ENCODE results near the gene TNC.

The TNC gene

GRCh38 chr9:115000217-115000639, 117.7 kb downstream of the TNC start:
- no peak overlapping the region for H3K4me3 ChIP-seq (ENCODE audit: control insufficient read depth, low read depth, low read length)
- TF ChIP-seq CTCF (IDR thresholded peaks at IDR 0.05; ENCODE audit: control insufficient read depth, insufficient read depth, low read depth, low read length, missing control alignments) = no peak
- no peak for DNase-seq (ENCODE audit: low read depth)

- no peak overlapping the region for H3K4me3 ChIP-seq (ENCODE audit: control insufficient read depth, low read depth, low read length)
- no peak for TF ChIP-seq CTCF (IDR thresholded peaks at IDR 0.05; ENCODE audit: control insufficient read depth, insufficient read depth, low read depth, low read length, missing control alignments)
- DNase-seq (ENCODE audit: low read depth) = no peak
These were observed 119.6 kb downstream of the TNC start for GRCh38 chr9:114998326-114998725.

GRCh38 chr9:114995681-114996221, 122.2 kb downstream of the TNC start:
- TF ChIP-seq CTCF (IDR thresholded peaks at IDR 0.05; ENCODE audit: control insufficient read depth, insufficient read depth, low read depth, low read length, missing control alignments) = no peak
- no peak overlapping the region for H3K4me3 ChIP-seq (ENCODE audit: control insufficient read depth, low read depth, low read length)
- no peak for DNase-seq (ENCODE audit: low read depth)

GRCh38 chr9:114994768-114995167, 123.2 kb downstream of the TNC start:
- H3K4me3 ChIP-seq (ENCODE audit: control insufficient read depth, low read depth, low read length) = no peak overlapping the region
- no peak for TF ChIP-seq CTCF (IDR thresholded peaks at IDR 0.05; ENCODE audit: control insufficient read depth, insufficient read depth, low read depth, low read length, missing control alignments)
- no peak for DNase-seq (ENCODE audit: low read depth)

GRCh38 chr9:114991861-114992260, 126.1 kb downstream of the TNC start:
- no peak for TF ChIP-seq CTCF (IDR thresholded peaks at IDR 0.05; ENCODE audit: control insufficient read depth, insufficient read depth, low read depth, low read length, missing control alignments)
- no peak overlapping the region for H3K4me3 ChIP-seq (ENCODE audit: control insufficient read depth, low read depth, low read length)
- DNase-seq (ENCODE audit: low read depth) = no peak

GRCh38 chr9:114990901-114991300, 127.1 kb downstream of the TNC start:
- no peak for TF ChIP-seq CTCF (IDR thresholded peaks at IDR 0.05; ENCODE audit: control insufficient read depth, insufficient read depth, low read depth, low read length, missing control alignments)
- no peak overlapping the region for H3K4me3 ChIP-seq (ENCODE audit: control insufficient read depth, low read depth, low read length)
- DNase-seq (ENCODE audit: low read depth) = no peak
